ENCODE data around the gene TNKS1BP1. TPM values are rescaled to one million over a fixed set of nuclear protein-coding genes. Genes with fewer than 3 reads are reported as not detected.
A peak's percentile ranks its signal among the peaks of the same experiment; 100 is the strongest.
"Not testable (repeated sequence)": the region's sequence is repeated elsewhere in the genome, so short reads cannot be mapped to it uniquely, and the experiment has no call there.

Gene TNKS1BP1
- total and polyA plus RNA-seq, 4 experiments from 2014 or later, result 0.52 to 23.7 (median 10.9) TPM

DNA sequence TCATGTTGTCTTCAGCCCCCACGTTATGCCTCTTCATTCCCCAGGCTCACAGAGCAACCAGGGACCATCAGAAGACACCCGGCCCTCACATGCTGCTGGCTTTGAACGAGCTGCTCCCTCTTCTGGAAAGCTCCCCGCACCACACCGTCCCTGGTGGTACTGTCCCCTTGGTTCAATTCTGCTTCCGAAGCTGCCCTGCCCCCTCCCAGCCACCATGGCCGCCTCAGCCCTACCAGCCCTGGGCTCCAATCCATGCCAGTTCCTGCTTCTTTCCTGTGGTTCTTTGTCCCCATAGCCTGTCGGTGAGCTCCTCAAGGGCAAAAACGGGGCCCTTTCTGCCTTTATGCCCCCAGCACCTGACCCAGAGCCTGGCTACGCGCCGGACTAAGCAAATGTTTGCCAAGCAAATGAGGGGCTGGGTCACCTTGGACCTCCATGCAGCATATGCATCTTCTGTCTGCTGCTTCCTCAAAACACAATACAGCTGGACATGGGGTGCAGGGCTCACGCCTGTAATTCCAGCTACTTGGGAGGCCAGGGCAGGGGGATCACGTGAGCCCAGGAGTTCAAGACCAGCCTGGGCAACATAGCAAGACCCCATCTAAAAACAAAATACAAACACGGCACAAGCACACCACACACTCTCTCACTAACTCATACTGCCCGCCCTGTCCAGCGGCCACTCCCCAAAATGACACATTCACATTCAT is 21.3 kb downstream of the TNKS1BP1 start:
- CTCF ChIA-PET (ENCODE audit: partially characterized antibody), result no interaction called here
- H3K36me3 Mint-ChIP-seq, result peaks cover 36 to 43% of the 10 kb centered on the region in 2 donors

DNA sequence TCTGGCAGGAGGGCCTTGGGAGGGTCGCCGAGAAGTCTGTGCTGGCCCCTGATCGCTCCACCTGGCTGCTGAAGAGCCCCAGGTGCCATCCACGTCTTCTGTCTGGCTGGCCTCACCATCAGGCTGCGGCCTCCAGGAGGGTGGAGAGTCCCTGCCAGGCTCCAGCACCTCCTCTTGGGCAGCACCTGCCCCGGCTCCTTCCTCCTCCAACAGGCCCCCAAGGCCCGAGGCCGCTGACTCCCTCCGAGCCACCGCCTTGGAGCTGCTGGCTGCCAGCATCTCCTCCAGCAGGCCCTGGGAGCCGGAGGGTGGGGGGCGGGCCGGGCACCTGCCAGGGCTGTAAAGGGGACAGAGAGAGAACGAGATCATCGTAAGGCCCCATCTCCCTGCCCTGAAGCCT is 22.3 kb downstream of the TNKS1BP1 start:
- no peak overlapping the region for H3K27ac ChIP-seq (ENCODE audit: low read depth, low read length)
- intact Hi-C loops (cut with micrococcal nuclease), result no loop called here
- Mint-ChIP-seq H3K36me3 (peaks cover 42 to 52% of the 10 kb centered on the region in 2 donors), H3K27ac (no peak overlapping the region), H3K9me3 (peaks cover 0 to 17% (median 7%) of the 10 kb centered on the region in 8 donors), H3K4me1 (peaks cover 0 to 4% (median 0%) of the 10 kb centered on the region in 4 donors), H3K4me3 (peak overlapping the region in 1 of 8 donors; percentile 34), H3K27me3 (no peaks in the 10 kb centered on the region)
- no peaks in the 10 kb centered on the region for H3K27me3 ChIP-seq (ENCODE audit: insufficient read depth, low read length)
- no peaks in the 10 kb centered on the region for H3K4me1 ChIP-seq (ENCODE audit: insufficient read depth, low read length)
- H3K36me3 ChIP-seq (ENCODE audit: insufficient read depth, low read length), result peaks cover 3% of the 10 kb centered on the region
- H3K9me3 ChIP-seq (ENCODE audit: control insufficient read depth in 1 of 2, low read length in 2 of 2), result peaks cover 0 to 4% of the 10 kb centered on the region in 2 donors
- ChIA-PET CTCF (ENCODE audit: partially characterized antibody) (no interaction called here), POLR2A (ENCODE audit: partially characterized antibody) (no interaction called here)
- no peak overlapping the region for H3K4me3 ChIP-seq (ENCODE audit: low read length in 2 of 2)
- no peak for DNase-seq

More for the DNA sequence above, 21.3 kb downstream of the TNKS1BP1 start:
- Mint-ChIP-seq H3K4me1 (peaks cover 0 to 4% (median 0%) of the 10 kb centered on the region in 4 donors), H3K27me3 (no peaks in the 10 kb centered on the region), H3K9me3 (peaks cover 0 to 14% (median 7%) of the 10 kb centered on the region in 8 donors), H3K4me3 (no peak overlapping the region), H3K27ac (peak overlapping the region in 1 of 7 donors; percentile 82)
- intact Hi-C loops (cut with micrococcal nuclease), result no loop called here
- DNase-seq, result no peak
- Histone ChIP-seq H3K36me3 (ENCODE audit: insufficient read depth, low read length) (peaks cover 3% of the 10 kb centered on the region), H3K27ac (ENCODE audit: low read depth, low read length) (no peak overlapping the region), H3K9me3 (ENCODE audit: control insufficient read depth in 1 of 2, low read length in 2 of 2) (peaks cover 0 to 4% of the 10 kb centered on the region in 2 donors), H3K27me3 (ENCODE audit: insufficient read depth, low read length) (no peaks in the 10 kb centered on the region), H3K4me3 (ENCODE audit: low read length in 2 of 2) (no peak overlapping the region), H3K4me1 (ENCODE audit: insufficient read depth, low read length) (no peaks in the 10 kb centered on the region)
- POLR2A ChIA-PET (ENCODE audit: partially characterized antibody), result no interaction called here

DNA sequence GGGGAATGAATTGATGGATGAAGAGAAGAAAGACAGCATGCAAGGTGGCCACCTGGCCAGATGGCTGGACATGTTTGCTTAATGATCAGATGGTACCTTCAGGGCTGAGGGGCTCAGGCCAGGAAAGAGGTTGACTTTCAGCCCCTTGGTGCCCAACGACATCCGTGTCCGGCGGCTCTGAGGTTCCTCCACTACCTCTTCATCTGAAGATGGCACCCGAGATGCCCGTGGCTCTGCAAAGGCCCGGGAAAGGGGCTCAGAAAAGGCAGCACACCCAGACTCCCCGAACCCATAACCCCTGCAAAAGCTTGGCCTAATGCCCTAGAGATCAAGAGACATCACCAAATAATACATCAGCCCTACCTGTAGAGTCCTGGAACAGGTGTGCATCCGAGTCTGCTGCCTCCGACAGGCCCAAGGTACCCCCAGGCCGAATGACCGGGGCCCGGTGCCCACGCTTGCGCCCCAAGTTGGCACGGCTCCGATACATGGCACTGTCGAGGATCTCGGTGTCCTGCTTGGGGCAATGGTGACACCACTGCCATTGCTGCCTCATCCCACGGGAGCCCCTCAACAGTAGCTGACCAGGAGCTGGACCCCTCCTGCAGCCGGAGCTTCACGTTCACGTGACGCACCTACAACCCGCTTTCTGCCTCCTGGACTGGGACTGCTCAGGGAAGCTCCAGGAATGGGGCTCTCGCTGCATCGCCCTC is 22.9 kb downstream of the TNKS1BP1 start:
- Histone ChIP-seq H3K4me1 (ENCODE audit: insufficient read depth, low read length) (no peaks in the 10 kb centered on the region), H3K4me3 (ENCODE audit: low read length in 2 of 2) (no peak overlapping the region), H3K27ac (ENCODE audit: low read depth, low read length) (no peak overlapping the region), H3K27me3 (ENCODE audit: insufficient read depth, low read length) (no peaks in the 10 kb centered on the region), H3K36me3 (ENCODE audit: insufficient read depth, low read length) (peaks cover 3% of the 10 kb centered on the region), H3K9me3 (ENCODE audit: control insufficient read depth in 1 of 2, low read length in 2 of 2) (peaks cover 0 to 4% of the 10 kb centered on the region in 2 donors)
- peaks cover 42 to 54% of the 10 kb centered on the region in 2 donors for H3K36me3 Mint-ChIP-seq
- CTCF ChIA-PET (ENCODE audit: partially characterized antibody), result interaction anchor here (1.2 kb wide), 1 partner anchor 52 kb away, joined by 5 read pairs; no protein-coding TSS in a partner anchor
- peaks cover 0 to 4% (median 0%) of the 10 kb centered on the region in 4 donors for H3K4me1 Mint-ChIP-seq
- POLR2A ChIA-PET (ENCODE audit: partially characterized antibody), result no interaction called here
- peaks cover 0 to 17% (median 8%) of the 10 kb centered on the region in 8 donors for H3K9me3 Mint-ChIP-seq
- H3K27me3 Mint-ChIP-seq, result no peaks in the 10 kb centered on the region
- H3K27ac Mint-ChIP-seq, result no peak overlapping the region
- peak overlapping the region in 1 of 8 donors; percentile 34 for H3K4me3 Mint-ChIP-seq
- no peak for DNase-seq
- intact Hi-C loops (cut with micrococcal nuclease), result no loop called here

DNA sequence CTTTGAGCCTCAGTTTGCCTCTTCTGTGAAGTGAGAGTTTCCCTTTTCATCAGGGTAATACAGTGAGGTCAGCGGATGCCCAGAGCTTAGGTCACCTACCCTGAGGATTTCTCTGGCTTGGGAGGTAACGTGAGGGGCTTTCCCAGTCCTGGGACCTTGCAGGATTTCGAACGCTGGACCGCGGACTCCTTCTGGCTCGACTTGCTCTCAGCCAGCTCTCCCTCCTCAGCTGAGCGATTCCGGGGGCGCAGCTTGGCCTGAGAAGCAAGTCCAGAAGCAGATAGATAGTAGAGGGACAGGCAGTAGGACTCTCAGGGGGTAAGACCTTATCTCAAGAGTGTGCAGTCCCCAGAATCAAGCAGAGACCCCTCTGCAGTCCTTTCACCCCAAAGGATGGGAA is 24.0 kb downstream of the TNKS1BP1 start:
- H3K9me3 Mint-ChIP-seq, result peaks cover 0 to 20% (median 9%) of the 10 kb centered on the region in 8 donors
- CTCF ChIA-PET (ENCODE audit: partially characterized antibody), result interaction anchor here (1.2 kb wide), 1 partner anchor 51 kb away, joined by 5 read pairs; no protein-coding TSS in a partner anchor
- POLR2A ChIA-PET (ENCODE audit: partially characterized antibody), result no interaction called here
- H3K4me1 Mint-ChIP-seq, result peaks cover 0 to 2% (median 0%) of the 10 kb centered on the region in 4 donors
- Histone ChIP-seq H3K9me3 (ENCODE audit: control insufficient read depth in 1 of 2, low read length in 2 of 2) (peaks cover 0 to 4% of the 10 kb centered on the region in 2 donors), H3K27ac (ENCODE audit: low read depth, low read length) (no peak overlapping the region), H3K36me3 (ENCODE audit: insufficient read depth, low read length) (peaks cover 3% of the 10 kb centered on the region), H3K4me1 (ENCODE audit: insufficient read depth, low read length) (no peaks in the 10 kb centered on the region), H3K4me3 (ENCODE audit: low read length in 2 of 2) (no peak overlapping the region), H3K27me3 (ENCODE audit: insufficient read depth, low read length) (no peaks in the 10 kb centered on the region)
- no peaks in the 10 kb centered on the region for H3K27me3 Mint-ChIP-seq
- H3K36me3 Mint-ChIP-seq, result peaks cover 42 to 57% of the 10 kb centered on the region in 2 donors
- DNase-seq, result no peak
- intact Hi-C loops (cut with micrococcal nuclease), result no loop called here
- H3K4me3 Mint-ChIP-seq, result no peak overlapping the region
- H3K27ac Mint-ChIP-seq, result peak overlapping the region in 1 of 7 donors; percentile 35

DNA sequence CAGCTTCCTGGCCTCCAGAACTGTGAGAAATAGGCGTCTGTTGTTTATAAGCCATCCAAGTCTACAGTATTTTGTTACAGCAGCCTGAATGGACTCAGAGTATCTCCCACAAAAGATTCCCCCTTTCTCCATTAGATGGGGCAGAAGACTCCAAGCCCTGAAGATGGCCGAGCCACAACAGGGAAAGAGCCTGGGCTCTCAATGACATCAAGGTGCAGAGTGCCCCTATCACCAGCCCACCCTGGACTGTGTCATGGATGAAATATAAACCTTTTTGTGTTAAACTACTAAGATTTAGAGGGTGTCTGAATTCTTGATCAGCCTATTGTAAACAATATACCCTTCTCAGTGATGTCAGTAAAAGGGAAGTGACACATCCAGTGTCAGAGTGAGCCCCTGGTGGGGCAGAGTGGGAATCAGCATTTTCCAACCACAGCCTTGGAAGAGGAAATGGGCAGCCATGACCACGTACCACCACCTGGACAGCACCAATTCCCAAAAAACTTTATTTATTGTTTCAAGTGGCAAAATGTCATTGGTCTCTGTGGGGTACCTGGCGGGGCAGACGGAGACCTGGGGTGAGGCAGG is 25.5 kb downstream of the TNKS1BP1 start:
- Histone ChIP-seq H3K4me3 (ENCODE audit: low read length in 2 of 2) (no peak overlapping the region), H3K27ac (ENCODE audit: low read depth, low read length) (no peak overlapping the region), H3K27me3 (ENCODE audit: insufficient read depth, low read length) (no peaks in the 10 kb centered on the region), H3K9me3 (ENCODE audit: control insufficient read depth in 1 of 2, low read length in 2 of 2) (peaks cover 0 to 4% of the 10 kb centered on the region in 2 donors), H3K36me3 (ENCODE audit: insufficient read depth, low read length) (peaks cover 3% of the 10 kb centered on the region), H3K4me1 (ENCODE audit: insufficient read depth, low read length) (no peaks in the 10 kb centered on the region)
- intact Hi-C loops (cut with micrococcal nuclease), result no loop called here
- no peak overlapping the region for H3K27ac Mint-ChIP-seq
- no peaks in the 10 kb centered on the region for H3K27me3 Mint-ChIP-seq
- peaks cover 42 to 57% of the 10 kb centered on the region in 2 donors for H3K36me3 Mint-ChIP-seq
- H3K4me3 Mint-ChIP-seq, result no peak overlapping the region
- DNase-seq, result no peak
- H3K4me1 Mint-ChIP-seq, result peaks cover 0 to 2% (median 0%) of the 10 kb centered on the region in 4 donors
- POLR2A ChIA-PET (ENCODE audit: partially characterized antibody), result no interaction called here
- CTCF ChIA-PET (ENCODE audit: partially characterized antibody), result no interaction called here
- peaks cover 0 to 20% (median 9%) of the 10 kb centered on the region in 8 donors for H3K9me3 Mint-ChIP-seq

DNA sequence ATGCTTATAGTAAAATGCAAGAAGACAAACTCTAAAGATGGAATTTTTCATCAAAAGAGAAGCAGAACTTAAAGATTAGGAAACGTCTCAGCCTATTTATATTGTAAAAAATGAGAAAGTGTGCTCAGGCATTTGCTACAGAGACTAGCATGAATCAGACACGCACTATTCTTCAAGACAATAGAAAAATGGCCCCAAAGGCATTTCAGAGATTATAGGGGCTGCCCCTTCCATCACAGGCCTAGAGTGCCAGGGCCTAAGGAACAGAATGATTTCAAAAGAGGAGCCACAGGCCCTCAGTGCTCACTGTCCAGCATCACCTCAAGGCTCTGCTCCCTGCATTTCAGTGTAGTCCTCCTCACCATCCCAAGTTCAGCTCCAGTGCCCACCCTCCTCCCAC is 27.5 kb downstream of the TNKS1BP1 start:
- no peak for DNase-seq
- Histone ChIP-seq H3K4me1 (ENCODE audit: insufficient read depth, low read length) (no peaks in the 10 kb centered on the region), H3K36me3 (ENCODE audit: insufficient read depth, low read length) (peaks cover 3% of the 10 kb centered on the region), H3K4me3 (ENCODE audit: low read length in 2 of 2) (no peak overlapping the region), H3K27ac (ENCODE audit: low read depth, low read length) (no peak overlapping the region), H3K9me3 (ENCODE audit: control insufficient read depth in 1 of 2, low read length in 2 of 2) (peaks cover 0 to 4% of the 10 kb centered on the region in 2 donors), H3K27me3 (ENCODE audit: insufficient read depth, low read length) (no peaks in the 10 kb centered on the region)
- intact Hi-C loops (cut with micrococcal nuclease), result no loop called here
- peaks cover 0 to 20% (median 9%) of the 10 kb centered on the region in 8 donors for H3K9me3 Mint-ChIP-seq
- no peak overlapping the region for H3K27ac Mint-ChIP-seq
- no peak overlapping the region for H3K4me3 Mint-ChIP-seq
- H3K4me1 Mint-ChIP-seq, result no peaks in the 10 kb centered on the region
- ChIA-PET CTCF (ENCODE audit: partially characterized antibody) (no interaction called here), POLR2A (ENCODE audit: partially characterized antibody) (no interaction called here)
- H3K36me3 Mint-ChIP-seq, result peaks cover 36 to 48% of the 10 kb centered on the region in 2 donors
- H3K27me3 Mint-ChIP-seq, result no peaks in the 10 kb centered on the region

DNA sequence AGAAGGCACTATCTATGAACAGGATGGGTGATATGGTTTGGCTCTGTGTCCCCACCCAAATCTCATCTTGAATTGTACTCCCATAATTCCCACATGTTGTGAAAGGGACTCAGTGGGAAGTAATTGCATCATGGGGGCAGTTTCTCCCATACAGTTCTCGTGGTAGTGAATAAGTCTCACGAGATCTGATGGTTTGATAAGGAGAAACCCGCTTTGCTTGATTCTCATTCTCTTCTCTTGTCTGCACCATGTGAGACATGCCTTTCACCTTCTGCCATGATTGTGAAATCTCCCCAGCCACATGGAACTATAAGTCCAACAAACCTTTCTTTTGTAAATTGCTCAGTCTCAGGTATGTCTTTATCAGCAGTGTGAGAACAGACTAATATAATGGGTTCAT is 28.5 kb downstream of the TNKS1BP1 start:
- H3K4me3 Mint-ChIP-seq; H3K9me3 ChIP-seq (ENCODE audit: control insufficient read depth in 1 of 2, low read length in 2 of 2); H3K27ac ChIP-seq (ENCODE audit: low read depth, low read length); H3K4me3 ChIP-seq (ENCODE audit: low read length in 2 of 2); H3K4me1 ChIP-seq (ENCODE audit: insufficient read depth, low read length); intact Hi-C loops (cut with micrococcal nuclease); H3K27me3 ChIP-seq (ENCODE audit: insufficient read depth, low read length); H3K27ac Mint-ChIP-seq; H3K36me3 ChIP-seq (ENCODE audit: insufficient read depth, low read length); H3K27me3 Mint-ChIP-seq; H3K4me1 Mint-ChIP-seq; POLR2A ChIA-PET (ENCODE audit: partially characterized antibody); DNase-seq; CTCF ChIA-PET (ENCODE audit: partially characterized antibody): not testable (repeated sequence)
- Mint-ChIP-seq H3K9me3 (peaks cover 0 to 20% (median 9%) of the 10 kb centered on the region in 8 donors), H3K36me3 (peaks cover 27 to 38% of the 10 kb centered on the region in 2 donors)
